HuH-7.5 (cell line): ENCODE data around the gene ZFYVE28.

ENCODE experiments used
- DNase-seq: peaks from one replicate; pipeline ENCODE4 v3.0.0; 2011; ENCODE audit warnings: low spot score

The ZFYVE28 gene

GRCh38 chr4:2352171-2352570 is 66.3 kb downstream of the ZFYVE28 start:
- DNase-seq, result no peak

GRCh38 chr4:2350982-2351381 is 67.5 kb downstream of the ZFYVE28 start:
- DNase-seq, result no peak

GRCh38 chr4:2348786-2349185 is 69.7 kb downstream of the ZFYVE28 start:
- no peak for DNase-seq

- no peak for DNase-seq
Measured at GRCh38 chr4:2347190-2347589, 71.3 kb downstream of the ZFYVE28 start.

- no peak for DNase-seq
Measured at GRCh38 chr4:2343476-2343875, 75.0 kb downstream of the ZFYVE28 start.

- DNase-seq, result no peak
Measured at GRCh38 chr4:2341911-2342652, 76.4 kb downstream of the ZFYVE28 start.

- no peak for DNase-seq
Measured at GRCh38 chr4:2341261-2341841, 77.1 kb downstream of the ZFYVE28 start.

- no peak for DNase-seq
Measured at GRCh38 chr4:2340272-2341061, 78.0 kb downstream of the ZFYVE28 start.

GRCh38 chr4:2339458-2340271 is 78.8 kb downstream of the ZFYVE28 start:
- no peak for DNase-seq

- DNase-seq, result no peak
Measured at GRCh38 chr4:2338754-2339457, 79.5 kb downstream of the ZFYVE28 start.

- no peak for DNase-seq
Measured at GRCh38 chr4:2337896-2338295, 80.5 kb downstream of the ZFYVE28 start.

- no peak for DNase-seq
Measured at GRCh38 chr4:2337131-2337723, 81.2 kb downstream of the ZFYVE28 start.

- DNase-seq, result no peak
Measured at GRCh38 chr4:2336659-2337058, 81.8 kb downstream of the ZFYVE28 start.

GRCh38 chr4:2335729-2336101 is 82.7 kb downstream of the ZFYVE28 start:
- no peak for DNase-seq

- no peak for DNase-seq
Measured at GRCh38 chr4:2334826-2335728, 83.4 kb downstream of the ZFYVE28 start.

GRCh38 chr4:2333916-2334644 is 84.4 kb downstream of the ZFYVE28 start:
- DNase-seq, result no peak

- no peak for DNase-seq
Measured at GRCh38 chr4:2333356-2333841, 85.0 kb downstream of the ZFYVE28 start.

GRCh38 chr4:2332976-2333319 is 85.5 kb downstream of the ZFYVE28 start:
- no peak for DNase-seq

GRCh38 chr4:2332201-2332975 is 86.1 kb downstream of the ZFYVE28 start:
- no peak for DNase-seq
